ENCODE data around the gene SLC31A1.

Gene SLC31A1

GRCh38 chr9:113186137-113186755, 35.1 kb upstream of the SLC31A1 start:
- Histone ChIP-seq H3K27me3 (replicated peaks; ENCODE audit: control insufficient read depth, insufficient read depth, low read length, poor library complexity, severe bottlenecking) (no peaks in the 10 kb centered on the region), H3K9me3 (ENCODE audit: control insufficient read depth, low read length) (no peaks in the 10 kb centered on the region), H3K4me1 (ENCODE audit: control insufficient read depth, insufficient read depth, low read length, poor library complexity, severe bottlenecking) (no peaks in the 10 kb centered on the region), H3K27ac (ENCODE audit: insufficient read depth, low read length, poor library complexity, severe bottlenecking) (no peak overlapping the region), H3K36me3 (ENCODE audit: control insufficient read depth, insufficient read depth, low read length) (peaks cover 81% of the 10 kb centered on the region), H3K4me3 (ENCODE audit: insufficient read depth, low read depth, low read length, poor library complexity, severe bottlenecking) (no peak overlapping the region)
- DNase-seq: no peak

- no peak overlapping the region for H3K27ac ChIP-seq (ENCODE audit: insufficient read depth, low read length, poor library complexity, severe bottlenecking)
- H3K9me3 ChIP-seq (ENCODE audit: control insufficient read depth, low read length): no peaks in the 10 kb centered on the region
- H3K4me3 ChIP-seq (ENCODE audit: insufficient read depth, low read depth, low read length, poor library complexity, severe bottlenecking): no peak overlapping the region
- peaks cover 78% of the 10 kb centered on the region for H3K36me3 ChIP-seq (ENCODE audit: control insufficient read depth, insufficient read depth, low read length)
- no peaks in the 10 kb centered on the region for H3K27me3 ChIP-seq (replicated peaks; ENCODE audit: control insufficient read depth, insufficient read depth, low read length, poor library complexity, severe bottlenecking)
- DNase-seq: no peak
- no peaks in the 10 kb centered on the region for H3K4me1 ChIP-seq (ENCODE audit: control insufficient read depth, insufficient read depth, low read length, poor library complexity, severe bottlenecking)
These were observed 33.3 kb upstream of the SLC31A1 start for GRCh38 chr9:113187929-113188595.

- peaks cover 54% of the 10 kb centered on the region for H3K36me3 ChIP-seq (ENCODE audit: control insufficient read depth, insufficient read depth, low read length)
- no peak overlapping the region for H3K27ac ChIP-seq (ENCODE audit: insufficient read depth, low read length, poor library complexity, severe bottlenecking)
- H3K4me1 ChIP-seq (ENCODE audit: control insufficient read depth, insufficient read depth, low read length, poor library complexity, severe bottlenecking): no peaks in the 10 kb centered on the region
- H3K9me3 ChIP-seq (ENCODE audit: control insufficient read depth, low read length): no peaks in the 10 kb centered on the region
- no peaks in the 10 kb centered on the region for H3K27me3 ChIP-seq (replicated peaks; ENCODE audit: control insufficient read depth, insufficient read depth, low read length, poor library complexity, severe bottlenecking)
- no peak for DNase-seq
- H3K4me3 ChIP-seq (ENCODE audit: insufficient read depth, low read depth, low read length, poor library complexity, severe bottlenecking): no peak overlapping the region
These were observed 28.9 kb upstream of the SLC31A1 start for GRCh38 chr9:113192455-113192854.

DNA sequence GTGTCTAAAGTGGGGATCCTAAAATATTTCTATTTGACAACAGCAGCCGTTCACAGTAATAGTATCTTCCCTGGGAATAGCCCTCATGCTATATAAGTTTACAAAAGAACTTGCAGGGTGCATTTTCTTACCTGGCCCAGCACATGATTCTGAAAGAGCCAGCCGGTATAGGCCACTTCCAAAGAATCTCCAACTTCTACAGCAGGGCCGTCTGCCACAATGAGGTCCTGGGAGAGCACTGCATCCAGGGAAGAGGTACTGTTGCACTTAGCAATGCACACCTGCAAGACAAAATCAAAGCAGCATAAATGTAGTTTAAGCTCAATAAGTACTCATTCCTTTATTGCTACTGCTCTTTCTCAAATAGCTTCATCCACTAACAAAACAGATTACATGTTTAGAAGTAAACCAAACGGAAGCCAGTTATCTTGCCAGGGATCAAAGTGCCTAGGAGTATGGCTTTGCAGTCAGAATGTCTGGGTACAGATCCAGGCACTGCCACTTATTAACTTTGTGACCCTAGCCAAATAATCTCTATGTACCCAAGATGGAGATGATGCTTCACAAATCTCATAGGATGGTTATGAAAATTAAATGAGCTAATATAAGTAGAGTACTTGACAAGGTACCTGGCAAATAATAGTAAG, 21.5 kb upstream of the SLC31A1 start:
- DNase-seq: no peak
- Histone ChIP-seq H3K4me1 (ENCODE audit: control insufficient read depth, insufficient read depth, low read length, poor library complexity, severe bottlenecking) (no peaks in the 10 kb centered on the region), H3K27ac (ENCODE audit: insufficient read depth, low read length, poor library complexity, severe bottlenecking) (no peak overlapping the region), H3K9me3 (ENCODE audit: control insufficient read depth, low read length) (no peaks in the 10 kb centered on the region), H3K36me3 (ENCODE audit: control insufficient read depth, insufficient read depth, low read length) (peaks cover 57% of the 10 kb centered on the region), H3K4me3 (ENCODE audit: insufficient read depth, low read depth, low read length, poor library complexity, severe bottlenecking) (no peak overlapping the region), H3K27me3 (replicated peaks; ENCODE audit: control insufficient read depth, insufficient read depth, low read length, poor library complexity, severe bottlenecking) (no peaks in the 10 kb centered on the region)

DNA sequence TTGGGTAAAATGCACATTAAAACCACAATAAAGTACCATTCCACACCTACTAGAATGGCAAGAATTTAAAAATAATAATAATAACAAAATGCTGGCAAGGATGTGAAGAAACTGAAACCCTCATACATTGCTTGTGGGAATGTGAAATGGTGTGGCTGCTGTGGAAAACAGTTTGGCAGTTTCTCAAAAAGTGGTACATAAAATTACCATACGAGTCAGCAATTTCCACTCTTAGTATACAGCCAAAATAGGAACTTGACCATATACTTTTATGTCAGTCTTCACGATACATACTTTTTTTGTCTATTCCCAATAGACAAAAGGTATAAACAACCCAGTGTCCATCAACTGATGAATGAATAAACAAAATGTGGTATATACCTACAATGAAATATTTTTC, 15.9 kb upstream of the SLC31A1 start:
- Histone ChIP-seq H3K36me3 (ENCODE audit: control insufficient read depth, insufficient read depth, low read length) (peaks cover 55% of the 10 kb centered on the region), H3K4me3 (ENCODE audit: insufficient read depth, low read depth, low read length, poor library complexity, severe bottlenecking) (no peak overlapping the region), H3K27me3 (replicated peaks; ENCODE audit: control insufficient read depth, insufficient read depth, low read length, poor library complexity, severe bottlenecking) (no peaks in the 10 kb centered on the region), H3K4me1 (ENCODE audit: control insufficient read depth, insufficient read depth, low read length, poor library complexity, severe bottlenecking) (no peaks in the 10 kb centered on the region), H3K9me3 (ENCODE audit: control insufficient read depth, low read length) (no peaks in the 10 kb centered on the region), H3K27ac (ENCODE audit: insufficient read depth, low read length, poor library complexity, severe bottlenecking) (no peak overlapping the region)
- DNase-seq: no peak

DNA sequence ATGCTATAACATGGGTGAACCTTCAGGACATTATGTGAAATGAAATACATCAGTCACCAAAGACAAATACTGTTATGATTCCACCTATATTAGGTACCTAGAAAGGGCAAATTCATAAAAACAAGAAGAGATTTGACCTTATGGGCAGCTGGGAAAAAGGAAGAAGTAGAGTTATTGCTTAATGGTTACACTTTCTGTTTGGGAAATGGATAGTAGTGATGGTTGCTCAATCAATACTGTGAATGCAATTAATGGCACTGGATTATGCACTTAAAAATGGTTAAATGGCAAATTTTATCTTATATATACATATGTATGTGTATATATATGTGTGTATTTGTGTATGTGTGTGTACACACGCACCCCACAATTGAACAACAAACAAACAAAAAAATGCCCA, 15.5 kb upstream of the SLC31A1 start:
- Histone ChIP-seq H3K4me1 (ENCODE audit: control insufficient read depth, insufficient read depth, low read length, poor library complexity, severe bottlenecking) (no peaks in the 10 kb centered on the region), H3K9me3 (ENCODE audit: control insufficient read depth, low read length) (no peaks in the 10 kb centered on the region), H3K27ac (ENCODE audit: insufficient read depth, low read length, poor library complexity, severe bottlenecking) (no peak overlapping the region), H3K4me3 (ENCODE audit: insufficient read depth, low read depth, low read length, poor library complexity, severe bottlenecking) (no peak overlapping the region), H3K36me3 (ENCODE audit: control insufficient read depth, insufficient read depth, low read length) (peaks cover 55% of the 10 kb centered on the region), H3K27me3 (replicated peaks; ENCODE audit: control insufficient read depth, insufficient read depth, low read length, poor library complexity, severe bottlenecking) (no peaks in the 10 kb centered on the region)
- DNase-seq: no peak

DNA sequence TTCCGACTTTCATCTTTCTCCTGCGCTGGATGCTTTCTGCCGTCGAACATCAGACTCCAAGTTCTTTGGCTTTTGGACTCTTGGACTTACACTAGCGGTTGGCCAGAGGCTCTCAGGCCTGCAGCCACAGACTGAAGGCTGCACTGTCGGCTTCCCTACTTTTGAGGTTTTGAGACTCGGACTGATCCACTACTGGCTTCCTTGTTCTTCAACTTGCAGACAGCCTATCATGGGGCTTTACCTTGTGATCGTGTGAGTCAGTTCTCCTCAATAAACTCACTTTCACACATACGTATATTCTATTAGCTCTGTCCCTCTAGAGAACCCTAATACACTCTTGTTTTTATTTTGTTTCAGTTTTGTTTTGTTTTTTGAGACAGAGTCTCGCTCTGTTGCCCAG, 10.5 kb upstream of the SLC31A1 start:
- Histone ChIP-seq H3K27me3 (replicated peaks; ENCODE audit: control insufficient read depth, insufficient read depth, low read length, poor library complexity, severe bottlenecking) (no peaks in the 10 kb centered on the region), H3K4me3 (ENCODE audit: insufficient read depth, low read depth, low read length, poor library complexity, severe bottlenecking) (no peak overlapping the region), H3K9me3 (ENCODE audit: control insufficient read depth, low read length) (no peaks in the 10 kb centered on the region), H3K27ac (ENCODE audit: insufficient read depth, low read length, poor library complexity, severe bottlenecking) (no peak overlapping the region), H3K4me1 (ENCODE audit: control insufficient read depth, insufficient read depth, low read length, poor library complexity, severe bottlenecking) (no peaks in the 10 kb centered on the region), H3K36me3 (ENCODE audit: control insufficient read depth, insufficient read depth, low read length) (peaks cover 27% of the 10 kb centered on the region)
- no peak for DNase-seq

GRCh38 chr9:113215132-113215531, 6.2 kb upstream of the SLC31A1 start:
- H3K27me3 ChIP-seq (replicated peaks; ENCODE audit: control insufficient read depth, insufficient read depth, low read length, poor library complexity, severe bottlenecking): no peaks in the 10 kb centered on the region
- H3K27ac ChIP-seq (ENCODE audit: insufficient read depth, low read length, poor library complexity, severe bottlenecking): no peak overlapping the region
- peaks cover 7% of the 10 kb centered on the region for H3K4me1 ChIP-seq (ENCODE audit: control insufficient read depth, insufficient read depth, low read length, poor library complexity, severe bottlenecking)
- no peaks in the 10 kb centered on the region for H3K36me3 ChIP-seq (ENCODE audit: control insufficient read depth, insufficient read depth, low read length)
- H3K9me3 ChIP-seq (ENCODE audit: control insufficient read depth, low read length): no peaks in the 10 kb centered on the region
- H3K4me3 ChIP-seq (ENCODE audit: insufficient read depth, low read depth, low read length, poor library complexity, severe bottlenecking): no peak overlapping the region
- DNase-seq: no peak

- no peak overlapping the region for H3K27ac ChIP-seq (ENCODE audit: insufficient read depth, low read length, poor library complexity, severe bottlenecking)
- DNase-seq: no peak
- H3K4me3 ChIP-seq (ENCODE audit: insufficient read depth, low read depth, low read length, poor library complexity, severe bottlenecking): no peak overlapping the region
- H3K4me1 ChIP-seq (ENCODE audit: control insufficient read depth, insufficient read depth, low read length, poor library complexity, severe bottlenecking): peaks cover 9% of the 10 kb centered on the region
- no peaks in the 10 kb centered on the region for H3K9me3 ChIP-seq (ENCODE audit: control insufficient read depth, low read length)
- no peaks in the 10 kb centered on the region for H3K27me3 ChIP-seq (replicated peaks; ENCODE audit: control insufficient read depth, insufficient read depth, low read length, poor library complexity, severe bottlenecking)
- no peaks in the 10 kb centered on the region for H3K36me3 ChIP-seq (ENCODE audit: control insufficient read depth, insufficient read depth, low read length)
These were observed 4.9 kb upstream of the SLC31A1 start for GRCh38 chr9:113216406-113216805.

DNA sequence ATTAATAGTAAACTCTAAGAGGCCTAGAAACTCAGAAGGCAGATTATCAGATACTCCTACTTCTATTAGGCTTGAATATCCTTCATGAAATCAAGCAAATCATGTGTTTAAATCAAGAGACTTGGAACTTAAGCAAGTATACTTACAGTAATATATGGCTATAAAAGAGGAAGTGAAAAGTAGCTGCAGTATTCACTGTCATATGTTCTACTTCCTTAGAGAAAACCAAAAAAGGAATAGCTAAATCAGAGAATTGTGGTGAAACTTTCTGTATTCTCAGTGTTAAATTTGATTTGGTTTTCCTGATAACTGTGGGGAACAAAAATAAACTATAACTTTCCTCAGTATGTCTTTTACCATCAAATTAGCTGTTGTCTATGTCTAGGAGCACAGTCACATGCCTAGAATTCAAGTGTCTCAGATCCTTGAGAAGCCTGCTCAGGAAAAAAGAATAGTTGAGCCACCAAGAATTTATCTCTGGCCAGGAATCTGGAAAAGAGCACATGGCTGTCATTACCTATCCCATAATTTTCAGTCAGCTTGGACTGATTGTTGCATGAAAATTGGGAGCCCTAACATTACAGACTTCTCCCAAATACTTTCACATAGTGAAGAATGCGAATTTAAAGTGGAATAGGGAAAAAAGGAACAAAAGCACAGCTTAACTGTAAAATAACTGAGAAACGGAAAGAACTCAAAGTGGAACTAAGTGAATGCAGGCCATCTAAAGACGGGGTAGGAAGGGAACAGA, 2.0 kb upstream of the SLC31A1 start:
- no peak for DNase-seq
- Histone ChIP-seq H3K4me1 (ENCODE audit: control insufficient read depth, insufficient read depth, low read length, poor library complexity, severe bottlenecking) (peaks cover 17% of the 10 kb centered on the region), H3K9me3 (ENCODE audit: control insufficient read depth, low read length) (no peaks in the 10 kb centered on the region), H3K4me3 (ENCODE audit: insufficient read depth, low read depth, low read length, poor library complexity, severe bottlenecking) (peak overlapping the region; percentile 88), H3K27ac (ENCODE audit: insufficient read depth, low read length, poor library complexity, severe bottlenecking) (no peak overlapping the region), H3K36me3 (ENCODE audit: control insufficient read depth, insufficient read depth, low read length) (no peaks in the 10 kb centered on the region), H3K27me3 (replicated peaks; ENCODE audit: control insufficient read depth, insufficient read depth, low read length, poor library complexity, severe bottlenecking) (no peaks in the 10 kb centered on the region)
